ENCODE data around the gene SNX27. TPM values are rescaled to one million over a fixed set of nuclear protein-coding genes. Genes with fewer than 3 reads are reported as not detected.

Gene SNX27
- total and polyA plus RNA-seq, 5 donors = 13.7 to 36.5 (median 34.9) TPM

DNA sequence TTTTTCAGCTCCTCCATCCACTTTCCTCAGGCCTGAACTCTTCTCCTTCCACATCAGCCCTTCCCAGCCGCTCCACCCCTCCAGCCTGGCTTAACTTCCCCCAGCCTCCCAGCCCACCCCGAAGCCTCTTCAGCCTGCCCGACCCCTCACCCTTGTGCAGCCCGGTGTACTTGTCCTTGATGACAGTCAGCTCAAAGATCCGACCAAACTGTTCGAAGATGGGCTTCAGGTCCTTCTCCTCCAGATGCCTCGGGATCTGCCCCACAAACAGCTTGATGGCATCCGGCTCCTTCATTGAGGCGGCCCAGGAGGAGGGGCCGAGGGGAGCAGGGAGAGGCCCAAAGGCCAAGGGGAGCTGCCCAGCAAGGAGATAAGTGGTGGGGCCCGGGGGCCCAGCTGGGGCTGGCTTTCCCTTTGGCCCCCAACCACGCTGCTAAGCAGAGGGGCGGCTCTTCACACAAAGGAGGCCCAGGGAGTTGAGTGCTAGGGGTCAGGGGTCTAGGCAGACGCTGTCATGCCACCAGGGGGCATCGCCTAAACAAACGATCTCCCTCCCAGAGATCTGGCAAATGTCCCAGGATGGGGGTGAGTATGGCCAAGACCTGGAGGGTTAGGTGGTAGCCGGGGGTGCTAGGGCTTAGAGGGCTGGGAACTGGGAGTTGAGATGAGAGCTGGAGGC lies 104.0 kb downstream of the SNX27 start:
- ATAC-seq (no peak), DNase-seq (no peak)
- no peaks in the 10 kb centered on the region for H3K4me1 ChIP-seq (ENCODE audit: control insufficient read depth, insufficient read depth, low read length)
- no peaks in the 10 kb centered on the region for H3K9me3 ChIP-seq (ENCODE audit: control insufficient read depth, low read length)
- no peak overlapping the region for H3K27ac ChIP-seq (ENCODE audit: low read length)
- intact Hi-C loops (cut with DNase I) = no loop called here
- H3K4me3 ChIP-seq (ENCODE audit: low read length) = no peak overlapping the region
- 33% methylated on average over 17 of the region's 17 CpGs for WGBS
- no peaks in the 10 kb centered on the region for H3K27me3 ChIP-seq (ENCODE audit: control insufficient read depth, insufficient read depth)

DNA sequence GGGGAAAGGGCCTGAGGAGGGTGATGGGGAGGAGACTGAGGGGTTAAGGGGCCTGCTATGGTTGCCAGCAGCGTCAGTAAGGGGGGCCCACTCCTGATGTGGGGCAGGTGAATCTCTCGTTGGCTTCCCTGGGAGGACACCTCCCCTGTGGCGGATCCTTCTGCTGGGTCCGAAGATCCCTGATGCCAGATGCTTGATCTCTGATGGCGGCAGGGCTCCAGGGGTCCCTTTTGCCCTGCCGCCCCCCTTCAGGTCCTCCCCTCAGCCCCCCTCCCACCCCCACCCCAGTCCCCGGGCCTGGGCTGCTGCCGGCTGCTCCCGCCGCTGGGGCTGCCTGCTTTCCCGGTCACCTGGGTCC lies 104.5 kb downstream of the SNX27 start:
- no peak for DNase-seq
- Histone ChIP-seq H3K27me3 (ENCODE audit: control insufficient read depth, insufficient read depth) (no peaks in the 10 kb centered on the region), H3K9me3 (ENCODE audit: control insufficient read depth, low read length) (no peaks in the 10 kb centered on the region), H3K4me1 (ENCODE audit: control insufficient read depth, insufficient read depth, low read length) (no peaks in the 10 kb centered on the region), H3K27ac (ENCODE audit: low read length) (no peak overlapping the region), H3K4me3 (ENCODE audit: low read length) (no peak overlapping the region)
- 3% methylated on average over 11 of the region's 11 CpGs for WGBS
- intact Hi-C loops (cut with DNase I) = no loop called here
- ATAC-seq = no peak

DNA sequence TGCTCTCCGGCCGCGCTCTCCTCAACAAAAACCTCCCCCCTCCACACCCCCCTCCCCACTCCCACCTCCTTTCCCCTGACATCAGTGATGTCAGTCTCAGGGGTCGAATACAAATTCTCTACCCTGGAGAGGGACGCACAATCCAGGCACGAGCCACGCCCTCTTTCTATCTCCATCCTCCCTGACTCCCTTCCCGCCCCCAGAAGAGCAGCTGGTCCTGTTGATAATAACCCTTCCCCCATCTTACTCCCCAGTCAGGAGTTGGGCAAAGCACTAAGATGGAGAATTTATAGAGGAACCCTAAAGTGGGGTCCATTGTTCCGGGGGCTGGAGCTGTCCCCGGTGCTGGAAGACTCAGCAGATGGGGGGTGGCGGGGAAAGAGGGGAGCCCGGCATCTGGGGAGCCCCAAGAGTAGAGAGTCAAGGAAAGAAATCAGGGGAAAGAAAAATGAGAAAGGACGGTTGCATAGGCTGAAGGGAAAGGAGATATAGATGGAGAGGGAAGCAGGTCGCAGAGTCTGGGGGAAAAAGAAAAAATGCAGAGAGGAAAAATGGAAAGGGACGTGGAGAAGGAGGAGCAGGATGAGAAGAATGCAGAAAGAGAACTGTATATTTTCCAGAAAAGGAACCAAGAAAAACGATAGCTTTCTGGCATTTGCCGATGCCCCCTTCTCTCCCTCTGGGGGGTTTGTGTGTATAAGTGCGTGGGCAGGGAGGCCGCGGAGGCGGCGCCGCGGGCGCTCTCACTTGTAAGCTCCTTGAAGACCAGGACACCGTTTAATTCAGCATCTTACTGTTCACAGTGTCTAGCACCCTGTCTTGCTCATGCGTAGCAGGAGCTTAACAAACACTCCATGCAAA lies 105.2 kb downstream of the SNX27 start, which contains the start of gene CELF3:
Gene CELF3 (minus strand): TSS at position 33 of the 861 bp plus-strand sequence. CDS start 783 bp downstream, outside the sequence.
- ATAC-seq = peak; percentile 7
- Histone ChIP-seq H3K4me3 (ENCODE audit: low read length) (no peak within 1 kb of the TSS), H3K27ac (ENCODE audit: low read length) (no peak within 1 kb of the TSS), H3K9me3 (ENCODE audit: control insufficient read depth, low read length) (no peaks in the 10 kb centered on the region), H3K27me3 (ENCODE audit: control insufficient read depth, insufficient read depth) (no peaks in the 10 kb centered on the region), H3K4me1 (ENCODE audit: control insufficient read depth, insufficient read depth, low read length) (no peaks in the 10 kb centered on the region)
- WGBS = 6% methylated on average over 27 of the region's 27 CpGs
- intact Hi-C loops (cut with DNase I) = no loop called here
- DNase-seq = no peak

DNA sequence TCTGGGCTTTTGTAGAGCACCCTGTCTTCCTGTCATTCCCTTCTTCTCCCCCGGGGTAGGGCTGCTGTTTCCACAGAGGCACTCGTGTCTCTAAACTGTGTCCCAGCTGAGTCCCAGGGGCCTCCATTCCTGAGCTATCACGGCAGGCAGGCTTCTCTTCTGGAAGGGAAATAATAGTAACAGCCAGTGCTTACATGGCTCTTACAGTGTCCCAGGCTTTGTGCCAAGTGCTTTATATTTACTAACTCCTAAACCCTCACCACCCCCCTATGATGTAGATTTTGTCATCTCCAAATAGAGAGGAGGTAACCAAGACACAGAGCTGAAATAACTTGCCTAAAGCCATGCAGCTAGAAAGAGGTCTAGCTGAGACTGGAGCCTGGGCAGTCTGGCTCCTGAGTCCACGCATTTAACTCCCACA lies 106.2 kb downstream of the SNX27 start:
- no peak for DNase-seq
- Histone ChIP-seq H3K4me1 (ENCODE audit: control insufficient read depth, insufficient read depth, low read length) (no peaks in the 10 kb centered on the region), H3K27ac (ENCODE audit: low read length) (no peak overlapping the region), H3K9me3 (ENCODE audit: control insufficient read depth, low read length) (no peaks in the 10 kb centered on the region), H3K27me3 (ENCODE audit: control insufficient read depth, insufficient read depth) (no peaks in the 10 kb centered on the region), H3K4me3 (ENCODE audit: low read length) (no peak overlapping the region)
- ATAC-seq = peak in 1 of 2 donors; percentile 34
- WGBS = 21% methylated on average over 4 of the region's 4 CpGs
- intact Hi-C loops (cut with DNase I) = no loop called here

DNA sequence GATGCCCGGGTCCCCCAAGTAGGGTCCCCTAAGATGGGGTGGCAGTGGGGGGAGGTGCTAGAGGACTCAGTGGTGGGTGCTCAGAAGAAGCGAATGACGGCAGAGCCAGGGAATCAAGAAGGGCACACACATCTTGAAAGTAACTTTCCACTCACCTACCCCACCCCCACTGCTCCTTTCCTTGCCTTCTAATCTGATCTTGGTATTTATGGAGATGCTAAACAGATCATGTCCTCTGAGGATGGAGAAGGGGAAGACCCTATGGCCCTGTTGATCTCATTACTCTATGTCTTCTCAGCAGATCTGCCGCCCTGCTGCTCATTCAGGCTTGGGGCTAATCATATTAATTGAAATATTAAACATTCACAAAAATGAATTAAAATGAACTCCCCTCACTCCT lies 106.8 kb downstream of the SNX27 start:
- 86% methylated on average over 4 of the region's 4 CpGs for WGBS
- Histone ChIP-seq H3K27ac (ENCODE audit: low read length) (no peak overlapping the region), H3K4me3 (ENCODE audit: low read length) (no peak overlapping the region), H3K9me3 (ENCODE audit: control insufficient read depth, low read length) (no peaks in the 10 kb centered on the region), H3K4me1 (ENCODE audit: control insufficient read depth, insufficient read depth, low read length) (no peaks in the 10 kb centered on the region), H3K27me3 (ENCODE audit: control insufficient read depth, insufficient read depth) (no peaks in the 10 kb centered on the region)
- intact Hi-C loops (cut with DNase I) = no loop called here
- ATAC-seq (no peak), DNase-seq (no peak)

DNA sequence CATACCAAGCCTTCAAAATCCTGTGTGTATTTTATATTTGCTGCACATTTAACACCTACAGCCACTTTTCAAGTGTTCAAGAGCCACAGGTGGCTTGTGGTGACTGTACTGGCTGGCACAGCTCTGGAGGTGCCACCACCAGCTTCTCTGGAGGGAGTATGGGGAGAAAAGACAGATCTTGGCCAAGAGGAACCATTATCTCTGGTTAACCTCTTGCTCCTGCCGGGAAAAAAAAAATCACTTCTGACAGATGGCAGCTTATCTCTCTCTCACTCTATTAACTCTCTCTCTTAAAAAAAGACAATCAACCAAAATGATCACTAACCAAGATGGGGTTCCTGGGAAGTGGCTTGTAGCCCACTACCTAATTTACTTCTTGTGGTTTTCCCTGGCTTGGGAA lies 108.3 kb downstream of the SNX27 start:
- no peaks in the 10 kb centered on the region for H3K27me3 ChIP-seq (ENCODE audit: control insufficient read depth, insufficient read depth)
- no peaks in the 10 kb centered on the region for H3K9me3 ChIP-seq (ENCODE audit: control insufficient read depth, low read length)
- DNase-seq (no peak), ATAC-seq (no peak)
- intact Hi-C loops (cut with DNase I) = no loop called here
- H3K4me1 ChIP-seq (ENCODE audit: control insufficient read depth, insufficient read depth, low read length) = no peaks in the 10 kb centered on the region
- 27% methylated on average over 1 of the region's 1 CpG for WGBS
- H3K27ac ChIP-seq (ENCODE audit: low read length) = peak overlapping the region; percentile 49
- no peak overlapping the region for H3K4me3 ChIP-seq (ENCODE audit: low read length)

DNA sequence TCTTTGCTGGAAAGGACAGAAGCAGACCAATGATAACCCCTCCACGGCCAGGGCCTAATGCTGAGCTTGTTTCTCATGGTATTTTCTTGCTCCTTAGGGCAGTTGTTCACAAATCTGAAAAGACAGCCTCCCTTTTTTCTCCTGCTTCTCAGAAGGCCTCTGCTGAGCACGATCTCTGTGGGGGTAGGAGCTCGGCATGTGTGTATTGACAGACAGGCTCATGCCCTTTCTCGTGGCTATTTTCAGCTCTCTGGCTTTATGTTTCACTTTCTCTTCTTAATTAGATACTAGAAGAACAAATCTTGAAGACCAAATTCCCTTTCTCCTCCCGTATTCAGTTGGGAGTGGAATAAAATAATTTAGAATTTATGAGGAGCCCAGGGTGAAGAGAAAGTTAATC lies 108.7 kb downstream of the SNX27 start:
- H3K4me3 ChIP-seq (ENCODE audit: low read length) = peak overlapping the region; percentile 79
- peak; percentile 55 to 58 for ATAC-seq
- no peaks in the 10 kb centered on the region for H3K9me3 ChIP-seq (ENCODE audit: control insufficient read depth, low read length)
- H3K27ac ChIP-seq (ENCODE audit: low read length) = peak overlapping the region; percentile 79
- DNase-seq = no peak
- WGBS = 4% methylated on average over 5 of the region's 5 CpGs
- H3K27me3 ChIP-seq (ENCODE audit: control insufficient read depth, insufficient read depth) = no peaks in the 10 kb centered on the region
- H3K4me1 ChIP-seq (ENCODE audit: control insufficient read depth, insufficient read depth, low read length) = no peaks in the 10 kb centered on the region
- intact Hi-C loops (cut with DNase I) = no loop called here

DNA sequence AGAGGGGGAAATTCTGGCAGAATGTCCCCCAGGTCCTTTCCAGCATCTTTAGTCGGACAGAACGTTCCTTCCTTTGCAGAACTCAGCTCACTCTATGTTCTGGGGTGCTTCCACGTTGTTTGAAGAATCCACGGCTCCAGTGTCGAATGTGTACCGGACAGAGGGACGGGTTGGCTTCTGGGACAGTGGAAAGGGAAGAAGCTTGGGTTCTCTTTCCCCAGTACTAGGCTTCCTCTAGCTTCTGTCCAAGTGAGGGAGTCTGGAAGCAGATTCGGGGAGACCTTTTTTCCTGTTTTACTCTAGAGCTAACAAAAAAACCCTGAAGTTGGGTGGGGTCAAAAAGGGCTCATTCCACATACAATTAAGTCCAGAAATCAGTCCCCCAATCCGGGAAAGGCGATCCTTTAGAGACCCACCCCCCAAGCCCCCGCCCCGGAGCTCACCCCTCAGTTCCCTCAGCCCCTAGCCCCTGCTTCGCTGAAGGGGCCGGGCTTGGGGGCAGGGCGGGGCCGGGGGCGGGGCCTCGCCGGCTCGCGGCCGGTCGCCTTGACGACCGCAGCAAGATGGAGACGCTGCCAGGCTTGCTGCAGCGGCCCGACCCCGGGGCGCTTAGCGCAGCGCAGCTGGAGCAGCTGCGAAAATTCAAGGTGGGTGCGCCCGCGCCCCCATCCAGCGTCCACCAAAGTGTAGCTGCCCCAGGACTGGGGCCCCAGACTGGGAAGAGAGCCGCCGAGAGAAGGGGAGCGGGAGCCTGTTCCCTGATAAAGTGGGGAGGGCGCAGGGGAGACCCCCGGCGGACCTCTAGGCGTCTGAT lies 109.3 kb downstream of the SNX27 start, which contains the start of gene RIIAD1:
Gene RIIAD1 (plus strand): TSS at position 549 of the 814 bp plus-strand sequence. CDS start 15 bp downstream, at position 564.
- H3K9me3 ChIP-seq (ENCODE audit: control insufficient read depth, low read length) = no peaks in the 10 kb centered on the region
- 2% methylated on average over 44 of the region's 44 CpGs for WGBS
- intact Hi-C loops (cut with DNase I) = no loop called here
- peak; percentile 55 to 78 (median 76) for DNase-seq
- peak within 1 kb of the TSS; percentile 79 for H3K27ac ChIP-seq (ENCODE audit: low read length)
- peak; percentile 87 to 92 for ATAC-seq
- H3K4me3 ChIP-seq (ENCODE audit: low read length) = peak within 1 kb of the TSS; percentile 79
- no peaks in the 10 kb centered on the region for H3K4me1 ChIP-seq (ENCODE audit: control insufficient read depth, insufficient read depth, low read length)
- no peaks in the 10 kb centered on the region for H3K27me3 ChIP-seq (ENCODE audit: control insufficient read depth, insufficient read depth)

DNA sequence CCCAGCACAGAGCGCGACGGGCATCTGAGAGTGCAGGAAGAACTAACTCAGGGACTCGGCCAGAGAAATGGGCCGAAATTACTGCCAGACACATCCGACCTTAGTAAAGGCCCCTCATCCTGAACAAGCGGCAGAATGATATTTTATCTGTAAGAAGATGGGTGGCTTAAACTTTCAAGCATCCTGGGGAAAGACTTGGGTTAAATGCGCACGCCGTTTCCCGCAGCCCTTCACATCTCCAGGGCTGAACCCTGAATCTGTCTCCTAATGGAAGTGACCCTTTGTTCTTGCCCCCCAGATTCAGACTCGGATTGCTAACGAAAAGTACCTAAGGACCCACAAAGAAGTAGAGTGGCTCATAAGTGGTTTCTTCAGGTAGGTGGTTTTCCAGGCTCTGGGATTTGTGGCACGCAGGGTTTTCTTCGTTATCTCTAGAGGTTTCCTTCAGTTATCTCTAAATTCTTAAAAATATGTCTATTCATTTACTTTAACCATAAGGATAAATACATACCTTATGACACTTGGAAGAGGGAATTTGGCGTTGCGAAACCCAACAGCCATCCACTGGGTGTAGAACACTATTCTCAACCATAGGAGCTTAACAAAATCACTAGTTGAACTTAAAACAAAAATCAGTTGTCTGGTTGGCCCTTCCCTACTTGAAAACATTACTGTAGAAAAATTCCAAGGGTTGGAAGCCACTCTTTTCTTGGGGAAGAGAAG lies 110.1 kb downstream of the SNX27 start:
- Histone ChIP-seq H3K4me3 (ENCODE audit: low read length) (peak overlapping the region; percentile 79), H3K4me1 (ENCODE audit: control insufficient read depth, insufficient read depth, low read length) (no peaks in the 10 kb centered on the region), H3K27me3 (ENCODE audit: control insufficient read depth, insufficient read depth) (no peaks in the 10 kb centered on the region), H3K27ac (ENCODE audit: low read length) (no peak overlapping the region), H3K9me3 (ENCODE audit: control insufficient read depth, low read length) (no peaks in the 10 kb centered on the region)
- intact Hi-C loops (cut with DNase I) = no loop called here
- DNase-seq (no peak), ATAC-seq (no peak)
- WGBS = 27% methylated on average over 17 of the region's 17 CpGs

DNA sequence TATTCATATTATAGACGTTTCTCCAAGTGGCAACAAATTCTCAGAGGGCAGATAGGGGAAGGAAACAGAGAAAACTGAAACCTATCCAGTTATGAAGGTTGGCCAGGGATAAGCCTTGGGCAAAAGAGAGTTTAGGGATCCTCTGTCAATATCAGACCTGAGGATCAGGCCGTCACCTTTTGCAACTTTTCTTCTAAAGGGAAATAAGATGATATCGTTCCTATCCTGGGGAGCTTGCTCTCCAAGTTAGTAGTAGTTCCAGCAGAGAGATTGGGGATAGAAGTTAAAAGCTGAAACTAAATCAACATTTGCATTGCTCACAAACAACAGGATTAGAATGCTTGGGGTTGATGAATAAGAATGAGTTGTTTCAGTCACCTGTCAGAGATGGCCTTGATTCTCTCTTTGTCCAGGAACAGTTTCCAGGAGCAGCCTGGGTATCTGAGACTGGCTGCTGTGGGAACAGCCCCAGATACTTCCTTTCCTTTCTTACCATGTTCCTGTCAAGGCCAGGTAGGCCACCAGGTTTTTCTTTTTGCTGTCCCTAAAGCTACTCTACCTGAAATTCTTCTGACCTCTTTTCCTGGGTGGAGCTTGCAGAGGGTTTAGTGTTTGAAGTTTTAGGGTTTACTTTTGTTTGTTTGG lies 112.0 kb downstream of the SNX27 start:
- WGBS = 49% methylated on average over 3 of the region's 3 CpGs
- Histone ChIP-seq H3K27me3 (ENCODE audit: control insufficient read depth, insufficient read depth) (no peaks in the 10 kb centered on the region), H3K4me3 (ENCODE audit: low read length) (no peak overlapping the region), H3K27ac (ENCODE audit: low read length) (no peak overlapping the region), H3K9me3 (ENCODE audit: control insufficient read depth, low read length) (no peaks in the 10 kb centered on the region), H3K4me1 (ENCODE audit: control insufficient read depth, insufficient read depth, low read length) (no peaks in the 10 kb centered on the region)
- ATAC-seq (no peak), DNase-seq (no peak)
- intact Hi-C loops (cut with DNase I) = no loop called here
